ENCODE results near the gene HOXA11.

Gene HOXA11

GRCh38 chr7:27144781-27145164 is 40.3 kb downstream of the HOXA11 start:
- DNase-seq, result no peak

- no peak for DNase-seq
Measured at GRCh38 chr7:27143950-27144780, 40.9 kb downstream of the HOXA11 start.

- peak; percentile 91 for DNase-seq
Measured at GRCh38 chr7:27143023-27143949, 41.7 kb downstream of the HOXA11 start, which contains the start of gene HOXA5. TSS of gene HOXA5 (minus strand) at chr7:27143681. CDS start at chr7:27143607, 74 bp downstream.

- no peak for DNase-seq
Measured at GRCh38 chr7:27142580-27143022, 42.4 kb downstream of the HOXA11 start.

GRCh38 chr7:27141923-27142579 is 43.0 kb downstream of the HOXA11 start:
- no peak for DNase-seq

- no peak for DNase-seq
Measured at GRCh38 chr7:27141137-27141922, 43.7 kb downstream of the HOXA11 start.

GRCh38 chr7:27140126-27140857 is 44.7 kb downstream of the HOXA11 start:
- no peak for DNase-seq

- no peak for DNase-seq
Measured at GRCh38 chr7:27139334-27140125, 45.5 kb downstream of the HOXA11 start.

- no peak for DNase-seq
Measured at GRCh38 chr7:27138985-27139333, 46.1 kb downstream of the HOXA11 start.

GRCh38 chr7:27138472-27138871 is 46.6 kb downstream of the HOXA11 start:
- no peak for DNase-seq

GRCh38 chr7:27137640-27138315 is 47.3 kb downstream of the HOXA11 start:
- DNase-seq, result no peak

- no peak for DNase-seq
Measured at GRCh38 chr7:27134392-27134791, 50.6 kb downstream of the HOXA11 start.

GRCh38 chr7:27133409-27134231 is 51.4 kb downstream of the HOXA11 start:
- peak; percentile 74 for DNase-seq

- DNase-seq, result no peak
Measured at GRCh38 chr7:27132978-27133377, 52.1 kb downstream of the HOXA11 start.

GRCh38 chr7:27132214-27132613 is 52.8 kb downstream of the HOXA11 start:
- no peak for DNase-seq

- no peak for DNase-seq
Measured at GRCh38 chr7:27131390-27131819, 53.6 kb downstream of the HOXA11 start.
